Stimulated activated CD4-positive, alpha-beta T cell treated with anti-CD3 and anti-CD28 coated beads, Interleukin-1b, Interleukin-23, amount 100 ng/mL, for 1 hour (primary cell): ENCODE results near the gene PDE9A.

Source experiments
- DNase-seq, 2 donors: peaks; one replicate each; pipeline ENCODE4 v3.0.0-alpha.2; 2020; ENCODE audit warnings: low read depth in 2 of 2

The PDE9A gene

DNA sequence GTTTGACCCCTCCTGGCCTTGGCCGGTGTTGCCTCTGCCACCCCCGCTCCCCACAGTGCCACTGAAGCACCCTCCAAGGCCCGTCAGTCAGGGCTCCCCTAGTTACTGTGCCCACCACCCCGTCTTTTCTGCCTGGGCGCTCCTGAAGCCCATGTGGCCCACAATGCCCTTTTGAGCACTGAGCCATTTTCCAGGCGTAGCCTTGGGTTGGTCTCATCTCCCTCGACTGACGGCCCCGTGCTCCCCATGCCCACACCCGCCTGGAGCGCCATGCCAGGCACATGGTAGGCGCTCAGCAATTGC, 118.0 kb downstream of the PDE9A start:
- DNase-seq, result no peak

DNA sequence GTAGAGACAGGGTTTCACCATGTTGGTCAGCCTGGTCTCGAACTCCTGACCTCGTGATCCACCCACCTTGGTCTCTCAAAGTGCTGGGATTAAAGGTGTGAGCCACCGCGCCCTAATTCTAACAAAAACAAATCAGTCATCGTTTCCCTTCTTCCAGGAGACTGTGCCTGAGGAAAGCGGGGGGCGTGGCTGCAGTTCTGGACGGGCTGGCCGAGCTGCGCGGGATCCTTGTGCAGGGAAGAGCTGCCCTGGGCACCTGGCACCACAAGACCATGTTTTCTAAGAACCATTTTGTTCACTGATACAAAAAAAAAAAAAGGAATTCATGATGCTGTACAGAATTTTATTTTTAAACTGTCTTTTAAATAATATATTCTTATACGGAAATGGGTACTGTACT, 121.7 kb downstream of the PDE9A start:
- no peak for DNase-seq

DNA sequence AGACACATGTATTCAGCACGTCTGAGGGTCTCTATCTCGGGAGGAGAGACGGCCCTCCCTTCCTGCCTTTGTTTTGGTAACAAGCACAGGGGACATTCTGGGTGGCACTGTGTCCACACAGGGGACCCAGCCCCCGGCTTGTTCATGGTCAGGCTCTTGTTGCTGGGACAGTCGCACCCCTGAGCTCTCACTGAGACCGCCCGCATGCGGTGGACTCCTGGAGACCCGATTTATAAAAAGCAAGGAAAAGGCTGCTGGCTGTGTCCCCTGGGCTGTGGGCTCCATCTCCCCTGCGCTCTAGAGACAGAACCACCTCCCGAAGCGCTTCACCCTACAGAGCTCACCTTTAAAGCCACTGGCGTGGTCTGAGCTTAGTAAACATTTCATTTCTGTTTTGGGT, 122.5 kb downstream of the PDE9A start:
- no peak for DNase-seq

DNA sequence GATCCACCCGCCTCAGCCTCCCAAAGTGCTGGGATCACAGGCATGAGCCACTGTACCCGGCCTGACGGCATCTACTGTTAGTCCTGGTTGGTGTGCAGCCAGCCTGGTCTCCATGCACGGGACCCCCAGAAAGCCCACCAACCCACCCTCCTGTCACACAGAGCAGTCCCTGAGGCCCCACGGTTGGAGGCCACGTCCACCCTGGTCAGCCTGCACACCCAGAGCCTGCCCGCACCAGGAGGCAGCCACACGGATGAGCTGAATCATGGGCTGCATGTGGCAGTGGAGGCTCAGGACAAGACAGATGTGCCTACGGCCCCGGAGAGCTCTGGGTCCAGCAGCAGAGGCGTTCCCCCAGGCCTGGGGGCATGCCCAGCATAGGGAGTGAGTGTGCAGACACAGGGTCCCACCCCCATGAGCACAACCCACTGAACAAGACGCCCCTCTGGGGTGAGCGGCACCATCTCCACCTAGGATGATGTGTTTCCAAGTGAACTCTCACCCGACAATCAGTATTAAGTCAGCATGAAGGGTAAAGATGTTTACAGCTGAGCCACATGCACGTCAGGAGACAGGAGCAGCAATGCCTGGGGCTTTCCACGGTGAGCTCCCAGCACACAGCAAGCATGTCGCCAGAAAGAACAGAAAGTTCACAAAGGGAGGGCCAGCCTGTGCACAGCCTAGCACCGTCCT, 123.8 kb downstream of the PDE9A start:
- DNase-seq, result no peak

DNA sequence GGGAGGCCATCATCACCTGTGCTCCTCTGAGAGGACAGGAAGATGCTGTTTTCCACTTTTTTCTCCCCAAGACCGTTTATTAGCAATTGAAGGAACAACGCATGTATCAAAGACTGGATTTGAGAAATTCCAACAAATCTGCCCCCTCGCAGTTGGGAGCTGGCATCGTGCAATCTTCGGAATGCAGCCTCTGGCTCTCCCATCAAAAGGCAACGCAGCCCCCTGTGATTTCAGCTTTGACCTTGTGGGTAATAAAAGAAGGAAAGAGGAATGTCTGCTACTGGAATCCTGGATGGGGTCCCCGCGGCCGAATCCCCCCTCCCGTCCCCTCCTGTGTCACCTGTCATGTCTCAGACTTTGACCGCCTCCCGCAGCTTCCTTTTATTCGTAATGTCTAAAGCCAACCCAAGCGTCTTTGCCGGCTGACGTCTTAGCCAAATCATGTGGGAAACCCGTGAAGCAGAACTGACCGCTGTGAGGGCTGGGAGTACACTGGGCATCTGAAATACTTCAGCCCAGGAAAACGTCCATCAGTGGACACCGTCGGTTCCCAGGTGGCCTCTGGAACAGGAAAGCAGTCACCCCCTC, 124.4 kb downstream of the PDE9A start:
- no peak for DNase-seq

DNA sequence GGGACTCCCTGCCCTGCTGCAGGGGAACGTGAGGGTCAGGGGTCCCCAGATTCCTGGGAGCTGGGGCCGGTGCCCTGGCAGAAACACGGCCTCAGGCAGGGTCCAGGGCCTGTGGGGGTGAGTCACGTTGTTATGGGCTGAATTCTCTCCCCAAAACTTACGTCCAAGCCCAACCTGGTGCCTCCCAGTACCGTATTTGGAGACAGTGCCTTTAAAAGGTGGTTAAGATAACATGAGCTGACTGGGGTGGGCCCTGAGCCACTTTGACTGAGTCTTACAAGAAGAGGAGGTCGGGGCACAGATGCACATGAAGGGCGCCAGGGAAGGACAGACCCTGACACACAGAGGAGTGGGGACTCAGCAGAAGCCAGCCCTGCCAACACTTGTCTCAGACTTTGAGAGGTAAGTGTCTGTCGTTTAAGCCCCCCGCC, 126.0 kb downstream of the PDE9A start:
- no peak for DNase-seq

DNA sequence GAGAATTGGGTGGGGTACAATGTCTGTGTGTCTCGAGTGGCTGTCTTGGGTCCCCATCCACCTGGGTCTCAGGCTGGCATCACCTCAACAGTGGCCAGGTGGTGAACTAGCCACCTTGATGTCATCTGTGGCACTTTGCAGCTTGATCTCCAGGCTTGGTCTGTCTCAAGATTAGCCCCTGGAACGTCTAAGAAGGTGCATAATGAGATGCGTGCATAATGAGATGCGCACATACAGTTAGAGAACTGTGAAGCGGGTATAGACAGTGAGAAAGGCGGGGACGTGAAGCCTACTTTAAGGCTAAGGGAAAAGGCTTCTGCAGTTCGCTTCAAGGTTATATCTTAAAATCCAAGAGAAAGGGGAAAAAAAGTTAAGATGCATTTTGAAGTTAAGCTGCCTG, 127.2 kb downstream of the PDE9A start:
- DNase-seq, result no peak

DNA sequence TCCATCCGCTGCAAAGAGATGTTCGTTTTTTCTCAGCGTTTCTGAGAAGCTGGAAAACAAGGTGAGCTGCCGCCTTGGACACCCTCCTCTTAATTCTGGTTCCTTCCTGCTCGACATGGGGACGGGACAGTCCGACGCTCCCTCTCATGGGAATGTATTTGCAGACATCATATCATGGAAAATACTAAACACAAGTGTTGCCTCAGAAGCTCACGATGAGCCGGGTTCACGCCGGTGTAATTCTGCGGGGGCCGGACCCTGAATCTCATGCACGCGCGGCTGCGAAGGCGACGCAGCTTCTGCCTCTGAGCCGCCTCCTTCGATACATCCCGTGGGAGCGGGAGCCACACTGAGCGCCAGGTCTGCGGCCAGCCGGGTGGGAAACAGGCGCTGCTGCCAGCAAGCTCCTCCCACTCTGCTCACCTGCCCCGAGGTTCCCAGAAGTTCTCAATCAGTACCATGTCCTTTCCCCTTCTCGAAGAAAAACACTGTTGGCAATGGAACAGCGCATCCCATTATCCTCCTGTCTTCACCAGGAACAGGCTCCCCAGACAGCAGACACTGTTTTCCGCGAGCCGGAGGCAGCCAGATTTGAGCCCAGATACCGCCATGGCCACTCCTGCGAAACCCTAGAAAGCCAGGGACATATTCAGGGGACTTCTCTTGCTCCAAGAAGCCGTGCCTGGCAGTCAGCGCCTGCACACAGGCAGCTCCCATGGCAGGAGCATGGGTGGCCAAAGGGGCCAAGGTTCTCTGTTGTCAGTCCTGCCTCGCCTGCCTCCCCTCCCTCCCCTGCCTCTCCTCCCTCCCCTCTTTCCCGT, 127.9 kb downstream of the PDE9A start:
- DNase-seq, result no peak

DNA sequence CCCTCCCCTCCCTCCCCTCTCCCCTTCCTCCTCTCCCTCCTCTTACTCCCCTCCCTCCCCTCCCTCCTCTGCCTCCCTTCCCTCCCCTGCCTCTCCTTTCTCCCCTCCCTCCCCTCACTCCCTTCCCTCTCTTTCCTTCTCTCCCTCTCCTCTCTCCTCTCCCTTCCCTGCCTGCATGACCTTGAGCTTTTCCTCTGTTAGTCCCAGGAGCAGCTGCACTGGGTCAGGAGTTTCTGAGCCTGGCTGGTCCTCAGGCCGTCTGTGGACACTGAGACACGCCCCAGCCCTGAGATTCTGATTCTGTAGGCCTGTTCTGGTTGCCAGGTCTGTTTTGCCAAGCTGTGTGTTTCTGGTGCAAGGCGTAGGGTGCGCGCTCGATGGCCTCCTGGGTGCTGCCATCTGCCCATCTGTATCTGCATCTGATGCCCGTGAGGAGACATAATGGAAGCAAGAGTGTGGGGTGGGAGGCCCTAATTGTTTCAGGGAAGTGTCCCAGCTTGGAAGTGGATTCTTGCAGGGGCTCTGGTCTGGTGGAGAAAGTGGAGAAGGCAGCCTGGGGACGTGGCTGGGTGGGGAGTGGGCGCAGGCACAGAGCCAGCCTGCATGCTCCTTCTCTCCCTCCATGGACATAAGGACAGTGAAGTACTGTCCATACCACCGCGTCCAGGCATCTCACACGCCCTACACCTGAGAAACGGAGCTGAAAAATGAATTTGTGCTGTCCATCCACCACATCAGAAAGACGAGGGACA, 128.7 kb downstream of the PDE9A start:
- no peak for DNase-seq

DNA sequence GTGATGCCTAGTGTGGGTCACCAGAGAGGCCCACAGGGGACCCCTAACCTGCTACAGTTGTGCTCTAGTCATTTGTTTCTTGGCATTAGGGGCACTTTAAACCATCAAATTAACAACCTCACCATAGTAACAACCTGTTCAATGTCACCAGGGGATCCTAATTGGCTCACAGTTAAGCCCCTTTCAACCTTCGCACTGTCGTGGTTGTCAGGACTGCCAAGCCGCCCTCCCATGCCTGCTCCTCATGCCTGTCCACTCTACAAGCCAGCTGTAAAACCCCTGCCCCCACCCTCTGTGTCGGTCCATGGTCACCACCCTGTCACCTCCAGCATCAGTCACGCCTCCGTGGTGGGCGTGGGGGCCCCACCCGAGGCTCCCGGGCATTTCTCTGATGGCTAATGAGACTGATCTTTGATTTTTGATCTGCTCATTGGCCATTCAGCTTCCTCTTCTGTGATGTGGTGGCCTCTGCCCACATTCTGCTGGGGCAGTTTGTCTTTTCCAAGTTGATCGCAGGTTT, 129.4 kb downstream of the PDE9A start:
- DNase-seq, result no peak

DNA sequence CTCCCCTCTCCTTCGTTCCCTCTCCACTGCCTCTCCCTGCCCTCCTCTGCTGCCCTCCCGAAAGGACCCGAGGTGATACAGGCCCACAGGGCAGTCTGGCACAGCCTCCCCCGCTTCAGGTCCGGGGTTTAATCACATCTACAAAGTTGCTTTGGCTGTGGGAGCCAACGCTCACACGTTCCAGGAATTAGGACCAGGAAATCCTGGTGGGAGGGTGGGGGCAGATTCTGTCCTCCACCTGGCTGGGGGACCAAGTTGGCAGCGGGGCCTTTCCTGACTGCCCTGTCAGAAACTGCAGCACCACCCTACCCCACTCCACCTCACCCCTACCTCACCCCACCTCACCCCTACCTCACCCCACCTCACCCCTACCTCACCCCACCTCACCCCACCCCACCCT, 130.9 kb downstream of the PDE9A start:
- DNase-seq, result no peak

DNA sequence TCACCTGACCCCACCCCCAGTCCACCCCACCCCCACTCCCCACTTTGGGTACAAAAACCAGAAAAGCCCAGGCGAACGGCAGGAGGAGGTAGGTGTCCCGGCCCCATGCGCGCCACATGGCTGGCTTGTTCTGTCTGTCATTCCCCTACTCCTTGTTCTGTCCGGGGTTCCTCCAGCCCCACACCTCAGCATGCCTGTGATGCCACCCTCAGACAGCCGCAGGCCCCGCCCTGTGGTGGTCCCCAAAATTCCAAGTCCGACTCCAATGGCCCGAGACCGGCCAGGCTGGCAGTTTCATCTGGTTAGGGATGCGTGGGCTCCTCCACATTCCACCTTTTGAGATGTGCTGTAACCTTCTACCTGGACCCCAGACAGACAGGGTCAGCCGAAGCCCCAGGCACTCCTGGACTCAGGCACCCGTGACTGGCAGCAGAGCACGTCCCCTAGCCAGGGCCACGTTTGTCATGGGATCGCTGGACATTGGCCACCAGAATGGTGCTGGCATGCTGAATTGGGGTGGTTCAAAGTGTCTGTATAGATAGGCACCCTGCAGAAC, 131.6 kb downstream of the PDE9A start:
- no peak for DNase-seq

DNA sequence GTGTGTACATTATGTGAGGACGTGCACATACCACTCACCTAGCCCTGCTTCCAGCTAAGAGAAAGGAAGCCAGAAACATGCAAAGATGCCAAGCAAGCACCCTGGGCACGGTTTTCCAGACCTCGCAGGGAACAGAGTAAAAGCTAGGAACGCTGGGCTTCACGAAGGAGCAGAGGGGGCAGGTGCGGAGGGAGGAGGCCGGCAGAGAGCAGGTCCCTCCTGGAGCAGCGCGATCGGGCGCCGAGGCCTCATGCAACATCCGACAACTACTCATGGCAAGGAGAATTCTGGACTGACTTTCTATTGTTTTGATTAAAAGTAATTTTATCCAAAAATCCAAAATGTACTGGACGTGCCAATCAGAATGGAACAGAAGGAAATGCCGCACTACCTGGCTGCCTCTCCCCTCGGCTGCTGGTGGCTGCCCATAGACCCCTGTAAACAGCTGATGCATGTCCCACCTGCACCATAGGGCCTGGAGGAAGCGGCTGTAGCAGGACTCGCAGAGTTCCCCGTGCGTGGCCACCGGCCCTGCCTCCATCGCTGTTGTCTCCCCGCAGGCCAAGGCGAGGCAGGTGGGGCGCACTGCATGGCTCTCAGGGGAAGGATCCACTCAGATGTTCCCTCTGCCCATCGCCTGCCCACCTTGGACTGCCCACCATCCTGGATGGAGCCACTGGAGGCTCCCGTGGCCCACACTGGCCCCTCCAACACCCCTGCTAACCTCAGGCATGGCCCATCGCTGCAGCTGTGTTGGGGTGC, 132.4 kb downstream of the PDE9A start:
- no peak for DNase-seq

DNA sequence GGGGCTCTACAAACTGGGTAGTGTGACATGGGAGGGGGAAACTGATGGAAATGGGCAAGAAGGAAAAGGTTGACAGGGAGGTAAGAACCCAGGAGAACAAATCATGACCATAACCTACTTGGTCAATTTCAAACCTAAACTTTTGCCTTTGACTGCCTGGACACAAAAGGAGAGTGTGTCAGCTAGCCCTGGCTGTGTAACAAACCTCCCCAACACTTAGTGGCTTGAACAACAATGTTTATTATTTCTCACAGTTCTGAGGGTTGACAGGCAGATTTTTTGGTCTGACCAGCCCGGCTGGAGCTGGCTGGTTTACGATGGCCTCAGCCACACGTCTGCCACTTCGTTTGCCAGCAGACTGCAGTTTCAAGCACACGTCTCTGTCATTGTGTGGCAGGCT, 133.5 kb downstream of the PDE9A start:
- no peak for DNase-seq

DNA sequence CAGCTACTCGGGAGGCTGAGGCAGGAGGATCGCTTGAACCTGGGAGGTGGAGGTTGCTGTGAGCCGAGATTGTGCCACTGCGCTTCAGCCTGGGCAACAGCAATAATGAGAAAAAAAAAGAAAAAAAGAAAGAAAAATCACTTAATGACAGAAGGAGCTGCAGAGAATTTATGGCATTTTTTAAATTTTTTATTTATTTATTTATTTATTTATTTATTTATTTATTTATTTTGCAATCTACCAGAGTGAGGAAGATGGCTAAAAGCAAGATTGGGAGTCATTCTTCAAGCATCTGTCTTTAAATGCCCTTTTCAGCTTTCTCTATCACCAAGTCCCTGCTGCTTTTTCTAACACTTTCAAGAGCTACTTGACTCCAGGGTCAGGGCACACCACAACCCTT, 134.2 kb downstream of the PDE9A start:
- DNase-seq, result no peak

DNA sequence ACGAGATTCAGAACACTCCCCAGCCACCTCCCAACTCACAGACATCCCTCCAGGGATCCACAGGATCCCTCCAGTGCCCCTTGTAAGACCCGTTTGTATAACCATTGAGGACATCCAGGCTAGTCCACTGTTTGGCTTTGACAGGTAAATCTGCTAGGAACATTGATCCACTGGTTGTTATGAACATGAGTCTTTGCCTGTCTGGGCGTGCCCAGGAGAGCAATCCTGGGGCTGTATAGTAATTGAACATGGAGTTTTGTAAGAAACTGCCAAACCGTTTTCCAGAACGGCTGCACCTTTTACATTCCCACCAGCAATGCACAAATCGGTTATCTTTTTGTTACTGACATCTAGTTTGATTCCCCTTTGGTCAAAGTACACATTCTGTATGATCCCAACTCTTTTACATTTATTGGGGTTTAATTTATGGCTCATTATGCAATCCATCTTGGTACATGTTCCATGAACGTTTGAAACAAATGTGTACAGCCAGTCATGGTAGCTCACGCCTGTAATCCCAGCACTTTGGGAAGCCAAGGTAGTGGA, 137.2 kb downstream of the PDE9A start:
- DNase-seq, result no peak

DNA sequence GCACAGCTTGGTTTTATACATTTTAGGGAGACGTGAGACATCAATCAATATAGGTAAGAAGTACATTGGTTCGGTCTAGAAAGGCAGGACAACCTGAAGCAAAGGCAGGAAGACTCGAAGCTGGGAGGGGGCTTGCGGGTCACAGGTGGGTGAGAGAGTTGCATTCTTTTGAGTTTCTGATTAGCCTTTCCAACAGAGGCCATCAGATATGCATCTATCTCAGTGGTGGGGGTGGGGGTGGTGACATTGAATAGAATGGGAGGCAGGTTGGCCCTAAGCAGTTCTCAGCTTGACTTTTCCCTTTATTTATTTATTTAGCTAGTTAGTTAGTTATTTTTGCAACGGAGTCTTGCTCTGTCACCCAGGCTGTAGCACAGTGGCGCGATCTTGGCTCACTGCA, 140.4 kb downstream of the PDE9A start:
- no peak for DNase-seq

DNA sequence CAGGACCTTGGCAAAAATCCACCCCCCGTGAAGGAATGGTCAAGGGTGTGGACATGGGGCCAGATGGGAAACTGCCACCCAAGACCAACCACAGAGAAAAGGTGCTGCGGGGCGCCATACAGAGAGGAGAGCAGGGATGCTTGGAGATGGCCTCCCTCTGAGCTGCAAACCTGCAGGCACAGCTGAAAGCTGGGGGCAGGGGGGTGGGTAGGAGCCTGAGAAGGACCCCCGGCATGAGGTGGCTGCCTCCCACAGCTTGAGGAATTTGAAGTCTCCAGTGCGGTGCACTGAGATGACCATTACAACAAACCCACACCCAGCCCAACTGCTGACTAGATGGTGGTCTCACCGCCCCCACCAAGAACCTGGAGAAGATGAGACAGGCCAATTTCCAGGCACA, 141.1 kb downstream of the PDE9A start:
- DNase-seq, result no peak

DNA sequence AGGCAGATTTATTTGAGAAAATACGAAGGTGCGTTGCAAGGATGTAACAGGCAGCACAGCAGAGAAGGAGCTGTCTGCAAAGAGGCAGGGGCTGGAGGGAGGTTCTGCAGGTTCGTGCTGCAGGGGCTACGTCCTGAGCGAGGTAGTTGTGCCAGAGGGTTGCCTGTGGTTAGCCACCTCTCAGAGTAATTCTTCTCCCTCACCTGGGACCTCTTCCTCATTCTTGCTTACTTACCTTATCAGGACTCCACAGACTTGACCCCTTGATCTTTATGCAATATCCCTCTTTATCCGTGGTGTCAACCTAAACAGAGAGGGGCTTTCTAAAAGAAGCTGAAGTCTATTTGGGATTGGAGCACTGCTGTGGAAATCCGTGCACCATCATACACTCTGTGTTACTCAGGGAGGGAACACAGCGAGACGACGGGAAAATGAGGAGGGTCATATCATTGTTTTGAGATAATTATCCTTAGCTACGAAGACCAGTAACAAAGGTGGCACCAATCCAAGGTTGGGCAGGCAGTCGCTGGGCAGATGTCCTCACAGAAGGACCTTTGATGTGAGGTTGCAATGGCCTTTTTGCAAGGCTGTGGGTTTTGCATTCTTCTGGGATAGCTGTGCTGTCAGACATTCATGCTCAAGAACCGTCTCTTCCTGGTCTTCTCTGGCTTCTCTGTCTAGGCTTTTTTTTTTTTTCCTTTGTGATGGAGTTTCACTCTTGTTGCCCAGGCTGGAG, 143.1 kb downstream of the PDE9A start:
- no peak for DNase-seq

DNA sequence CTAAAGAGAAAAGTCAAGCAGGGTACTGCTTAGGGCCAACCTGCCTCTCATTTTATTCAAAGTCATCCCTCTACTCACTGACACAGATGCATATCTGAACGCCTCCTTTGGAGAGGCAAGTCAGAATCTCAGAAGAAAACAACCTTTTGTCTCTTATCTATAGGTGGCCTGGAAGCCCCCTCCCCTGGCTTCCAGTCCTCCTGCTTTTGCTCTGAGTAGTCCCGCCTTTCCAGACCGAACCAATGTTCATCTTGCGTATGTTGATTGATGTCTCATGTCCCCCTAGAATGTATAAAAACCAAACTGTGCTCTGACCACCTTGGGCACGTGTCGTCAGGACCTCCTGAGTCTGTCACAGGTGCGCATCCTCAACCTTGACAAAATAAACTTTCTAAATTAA, 144.1 kb downstream of the PDE9A start:
- DNase-seq, result no peak
